ENCODE data around the gene ZDHHC11B. TPM values are rescaled to one million over a fixed set of nuclear protein-coding genes. Genes with fewer than 3 reads are reported as not detected.
A peak's percentile ranks its signal among the peaks of the same experiment; 100 is the strongest.
"Not testable (repeated sequence)": the region's sequence is repeated elsewhere in the genome, so short reads cannot be mapped to it uniquely, and the experiment has no call there.

ZDHHC11B gene
- total and polyA plus RNA-seq, 7 experiments from 2014 or later: 0.13 to 5.5 (median 1.2) TPM; not detected in 2

- H3K36me3 Mint-ChIP-seq: peaks cover 0 to 15% (median 14%) of the 10 kb centered on the region in 5 donors
- ChIA-PET POLR2A (no interaction called here), CTCF (no interaction called here)
- DNase-seq: no peak
- no peaks in the 10 kb centered on the region for H3K27me3 ChIP-seq (ENCODE audit: control insufficient read depth in 2 of 2, insufficient read depth in 2 of 2, low read length in 2 of 2)
- H3K27ac ChIP-seq (ENCODE audit: low read depth, low read length): no peak overlapping the region
- peaks cover 0 to 16% (median 4%) of the 10 kb centered on the region in 11 donors for H3K9me3 Mint-ChIP-seq
- H3K9me3 ChIP-seq (ENCODE audit: control insufficient read depth in 2 of 3, low read length in 3 of 3): no peaks in the 10 kb centered on the region
- H3K4me3 Mint-ChIP-seq: no peak overlapping the region
- ATAC-seq: no peak
- H3K4me1 Mint-ChIP-seq: no peaks in the 10 kb centered on the region
- no peak overlapping the region for H3K27ac Mint-ChIP-seq
- intact Hi-C loops (cut with micrococcal nuclease): no loop called here
- no peaks in the 10 kb centered on the region for H3K36me3 ChIP-seq (ENCODE audit: control insufficient read depth in 2 of 3, insufficient read depth in 3 of 3, low read length in 3 of 3)
- no peaks in the 10 kb centered on the region for H3K4me1 ChIP-seq (ENCODE audit: control insufficient read depth in 2 of 2, insufficient read depth in 2 of 2, low read length in 2 of 2)
- H3K27me3 Mint-ChIP-seq: peaks cover 0 to 29% (median 2%) of the 10 kb centered on the region in 5 donors
- H3K4me3 ChIP-seq (ENCODE audit: low read length): no peak overlapping the region
These were observed 34.5 kb upstream of the ZDHHC11B start for GRCh38 chr5:819078-819477.

- CTCF ChIA-PET: no interaction called here
- intact Hi-C loops (cut with micrococcal nuclease): no loop called here
- no peaks in the 10 kb centered on the region for H3K4me1 Mint-ChIP-seq
- Histone ChIP-seq H3K27me3 (ENCODE audit: control insufficient read depth in 2 of 2, insufficient read depth in 2 of 2, low read length in 2 of 2) (no peaks in the 10 kb centered on the region), H3K27ac (ENCODE audit: low read depth, low read length) (no peak overlapping the region), H3K36me3 (ENCODE audit: control insufficient read depth in 2 of 3, insufficient read depth in 3 of 3, low read length in 3 of 3) (no peaks in the 10 kb centered on the region), H3K4me3 (ENCODE audit: low read length) (no peak overlapping the region), H3K4me1 (ENCODE audit: control insufficient read depth in 2 of 2, insufficient read depth in 2 of 2, low read length in 2 of 2) (no peaks in the 10 kb centered on the region), H3K9me3 (ENCODE audit: control insufficient read depth in 2 of 3, low read length in 3 of 3) (no peaks in the 10 kb centered on the region)
- no peak overlapping the region for H3K27ac Mint-ChIP-seq
- DNase-seq: no peak
- H3K9me3 Mint-ChIP-seq: peaks cover 0 to 16% (median 4%) of the 10 kb centered on the region in 11 donors
- H3K4me3 Mint-ChIP-seq: no peak overlapping the region
- ATAC-seq: no peak
- POLR2A ChIA-PET: no interaction called here
- peaks cover 0 to 20% (median 2%) of the 10 kb centered on the region in 5 donors for H3K27me3 Mint-ChIP-seq
- peaks cover 0 to 6% (median 3%) of the 10 kb centered on the region in 5 donors for H3K36me3 Mint-ChIP-seq
These were observed 31.6 kb upstream of the ZDHHC11B start for GRCh38 chr5:816176-816575.

- H3K36me3 Mint-ChIP-seq: peaks cover 0 to 6% (median 3%) of the 10 kb centered on the region in 5 donors
- no peak overlapping the region for H3K27ac Mint-ChIP-seq
- H3K4me1 Mint-ChIP-seq: no peaks in the 10 kb centered on the region
- H3K9me3 Mint-ChIP-seq: peaks cover 0 to 16% (median 4%) of the 10 kb centered on the region in 11 donors
- H3K27me3 Mint-ChIP-seq: peaks cover 0 to 20% (median 2%) of the 10 kb centered on the region in 5 donors
- no peaks in the 10 kb centered on the region for H3K36me3 ChIP-seq (ENCODE audit: control insufficient read depth in 2 of 3, insufficient read depth in 3 of 3, low read length in 3 of 3)
- no peaks in the 10 kb centered on the region for H3K9me3 ChIP-seq (ENCODE audit: control insufficient read depth in 2 of 3, low read length in 3 of 3)
- no peaks in the 10 kb centered on the region for H3K27me3 ChIP-seq (ENCODE audit: control insufficient read depth in 2 of 2, insufficient read depth in 2 of 2, low read length in 2 of 2)
- H3K4me3 ChIP-seq (ENCODE audit: low read length): no peak overlapping the region
- no peak overlapping the region for H3K4me3 Mint-ChIP-seq
- H3K27ac ChIP-seq (ENCODE audit: low read depth, low read length): no peak overlapping the region
- DNase-seq: no peak
- no peaks in the 10 kb centered on the region for H3K4me1 ChIP-seq (ENCODE audit: control insufficient read depth in 2 of 2, insufficient read depth in 2 of 2, low read length in 2 of 2)
- intact Hi-C loops (cut with micrococcal nuclease): no loop called here
- ChIA-PET POLR2A (no interaction called here), CTCF (no interaction called here)
- ATAC-seq: no peak
These were observed 30.9 kb upstream of the ZDHHC11B start for GRCh38 chr5:815449-815848.

- H3K27me3 ChIP-seq (ENCODE audit: control insufficient read depth in 2 of 2, insufficient read depth in 2 of 2, low read length in 2 of 2); H3K4me1 ChIP-seq (ENCODE audit: control insufficient read depth in 2 of 2, insufficient read depth in 2 of 2, low read length in 2 of 2); H3K27ac Mint-ChIP-seq; intact Hi-C loops (cut with micrococcal nuclease); H3K4me1 Mint-ChIP-seq; ATAC-seq; CTCF ChIA-PET; H3K4me3 ChIP-seq (ENCODE audit: low read length); H3K4me3 Mint-ChIP-seq; H3K9me3 ChIP-seq (ENCODE audit: control insufficient read depth in 2 of 3, low read length in 3 of 3); H3K36me3 ChIP-seq (ENCODE audit: control insufficient read depth in 2 of 3, insufficient read depth in 3 of 3, low read length in 3 of 3); POLR2A ChIA-PET; H3K36me3 Mint-ChIP-seq; DNase-seq; H3K27ac ChIP-seq (ENCODE audit: low read depth, low read length): not testable (repeated sequence)
- peaks cover 0 to 14% (median 2%) of the 10 kb centered on the region in 5 donors for H3K27me3 Mint-ChIP-seq
- peaks cover 0 to 16% (median 4%) of the 10 kb centered on the region in 11 donors for H3K9me3 Mint-ChIP-seq
These were observed 29.0 kb upstream of the ZDHHC11B start for GRCh38 chr5:813575-813974.

- POLR2A ChIA-PET: not testable (repeated sequence)
These were observed 26.9 kb upstream of the ZDHHC11B start for GRCh38 chr5:811384-811783.

GRCh38 chr5:807719-808514, 23.4 kb upstream of the ZDHHC11B start:
- H3K4me3 ChIP-seq (ENCODE audit: low read length); H3K9me3 ChIP-seq (ENCODE audit: control insufficient read depth in 2 of 3, low read length in 3 of 3); POLR2A ChIA-PET; H3K27me3 ChIP-seq (ENCODE audit: control insufficient read depth in 2 of 2, insufficient read depth in 2 of 2, low read length in 2 of 2); H3K4me1 ChIP-seq (ENCODE audit: control insufficient read depth in 2 of 2, insufficient read depth in 2 of 2, low read length in 2 of 2); H3K27ac Mint-ChIP-seq; H3K36me3 ChIP-seq (ENCODE audit: control insufficient read depth in 2 of 3, insufficient read depth in 3 of 3, low read length in 3 of 3); CTCF ChIA-PET; H3K27ac ChIP-seq (ENCODE audit: low read depth, low read length); intact Hi-C loops (cut with micrococcal nuclease); H3K4me1 Mint-ChIP-seq; DNase-seq; H3K4me3 Mint-ChIP-seq: not testable (repeated sequence)
- Mint-ChIP-seq H3K36me3 (peaks cover 0 to 12% (median 9%) of the 10 kb centered on the region in 5 donors), H3K27me3 (peaks cover 2 to 35% (median 10%) of the 10 kb centered on the region in 5 donors), H3K9me3 (peaks cover 11 to 29% (median 19%) of the 10 kb centered on the region in 11 donors)
- peak; percentile 10 for ATAC-seq

More at GRCh38 chr5:811384-811783, 26.9 kb upstream of the ZDHHC11B start:
- H3K9me3 Mint-ChIP-seq: peaks cover 0 to 16% (median 4%) of the 10 kb centered on the region in 11 donors
- H3K9me3 ChIP-seq (ENCODE audit: control insufficient read depth in 2 of 3, low read length in 3 of 3); H3K4me3 Mint-ChIP-seq; H3K4me1 Mint-ChIP-seq; H3K36me3 ChIP-seq (ENCODE audit: control insufficient read depth in 2 of 3, insufficient read depth in 3 of 3, low read length in 3 of 3); DNase-seq; H3K27me3 Mint-ChIP-seq; H3K27me3 ChIP-seq (ENCODE audit: control insufficient read depth in 2 of 2, insufficient read depth in 2 of 2, low read length in 2 of 2); H3K36me3 Mint-ChIP-seq; H3K27ac ChIP-seq (ENCODE audit: low read depth, low read length); CTCF ChIA-PET; H3K4me1 ChIP-seq (ENCODE audit: control insufficient read depth in 2 of 2, insufficient read depth in 2 of 2, low read length in 2 of 2); H3K27ac Mint-ChIP-seq; intact Hi-C loops (cut with micrococcal nuclease); H3K4me3 ChIP-seq (ENCODE audit: low read length); ATAC-seq: not testable (repeated sequence)

GRCh38 chr5:801472-801871, 16.9 kb upstream of the ZDHHC11B start:
- H3K27ac ChIP-seq (ENCODE audit: low read depth, low read length): no peak overlapping the region
- H3K4me3 ChIP-seq (ENCODE audit: low read length): no peak overlapping the region
- Mint-ChIP-seq H3K27ac (no peak overlapping the region), H3K36me3 (peaks cover 3 to 16% (median 12%) of the 10 kb centered on the region in 5 donors), H3K9me3 (peaks cover 11 to 43% (median 22%) of the 10 kb centered on the region in 11 donors), H3K4me1 (no peaks in the 10 kb centered on the region), H3K4me3 (no peak overlapping the region), H3K27me3 (peaks cover 2 to 58% (median 26%) of the 10 kb centered on the region in 5 donors)
- ATAC-seq (no peak), DNase-seq (no peak)
- H3K4me1 ChIP-seq (ENCODE audit: control insufficient read depth in 2 of 2, insufficient read depth in 2 of 2, low read length in 2 of 2): no peaks in the 10 kb centered on the region
- peaks cover 0 to 4% (median 0%) of the 10 kb centered on the region in 3 experiments for H3K9me3 ChIP-seq (ENCODE audit: control insufficient read depth in 2 of 3, low read length in 3 of 3)
- POLR2A ChIA-PET: no interaction called here
- intact Hi-C loops (cut with micrococcal nuclease): no loop called here
- H3K36me3 ChIP-seq (ENCODE audit: control insufficient read depth in 2 of 3, insufficient read depth in 3 of 3, low read length in 3 of 3): no peaks in the 10 kb centered on the region
- CTCF ChIA-PET: no interaction called here
- H3K27me3 ChIP-seq (ENCODE audit: control insufficient read depth in 2 of 2, insufficient read depth in 2 of 2, low read length in 2 of 2): no peaks in the 10 kb centered on the region

Data from naive thymus-derived CD4-positive, alpha-beta T cell (primary cell).